AG04450 (cell line): Measurements from ENCODE around the gene ADGRA1. TPM values are rescaled to one million over a fixed set of nuclear protein-coding genes. Genes with fewer than 3 reads are reported as not detected.
"Not testable (repeated sequence)": the region's sequence is repeated elsewhere in the genome, so short reads cannot be mapped to it uniquely, and the experiment has no call there.

Source experiments
- CTCF ChIA-PET: fragments of 300-600, 350-600 bp; formaldehyde crosslinking; extraction: SDS; loops from one replicate; lab custom pipeline; 2022; ENCODE audit warnings: antibody characterized with exemption, inconsistent platforms; lab: Charles Lee
- POLR2A ChIA-PET: fragments of 350-600 bp; formaldehyde crosslinking; extraction: SDS; loops from one replicate; lab custom pipeline; 2021; ENCODE audit warnings: antibody characterized with exemption, inconsistent platforms; lab: Yijun Ruan, JAX
- DNase-seq: peaks from one replicate; pipeline ENCODE4 v3.0.0-alpha.2; 2011; ENCODE audit warnings: low read depth, low spot score
- H3K27ac ChIP-seq: one replicate; pipeline ENCODE4 v1.5.1; 2012; ENCODE audit warnings: low read depth, low read length, control low read depth
- H3K27me3 ChIP-seq: one replicate; pipeline ENCODE4 v1.6.0; 2012; ENCODE audit warnings: low read length; ENCODE audit not compliant: control insufficient read depth, insufficient read depth
- H3K4me3 ChIP-seq: 2 replicates; pipeline ENCODE4 v1.5.1; 2011; ENCODE audit warnings: mild to moderate bottlenecking, low read depth, low read length, control low read depth
- H3K9me3 ChIP-seq: 2 replicates; pipeline ENCODE4 v1.5.1; 2012; ENCODE audit warnings: low read length; ENCODE audit not compliant: control insufficient read depth, insufficient read depth
- CTCF ChIP-seq: IDR thresholded peaks from 2 replicates; pipeline ENCODE4 v1.5.1; 2011; ENCODE audit warnings: low read depth, low read length, control low read depth, inconsistent platforms
- polyA plus RNA-seq: library from polyadenylated mRNA; depleted of rRNA; stranded (reverse); fragments of >200 nt; gene quantifications from 2 replicates; pipeline ENCODE4 v1.2.3, GENCODE V29; 2011

ADGRA1 gene
- polyA plus RNA-seq, 1 experiment: not detected

DNA sequence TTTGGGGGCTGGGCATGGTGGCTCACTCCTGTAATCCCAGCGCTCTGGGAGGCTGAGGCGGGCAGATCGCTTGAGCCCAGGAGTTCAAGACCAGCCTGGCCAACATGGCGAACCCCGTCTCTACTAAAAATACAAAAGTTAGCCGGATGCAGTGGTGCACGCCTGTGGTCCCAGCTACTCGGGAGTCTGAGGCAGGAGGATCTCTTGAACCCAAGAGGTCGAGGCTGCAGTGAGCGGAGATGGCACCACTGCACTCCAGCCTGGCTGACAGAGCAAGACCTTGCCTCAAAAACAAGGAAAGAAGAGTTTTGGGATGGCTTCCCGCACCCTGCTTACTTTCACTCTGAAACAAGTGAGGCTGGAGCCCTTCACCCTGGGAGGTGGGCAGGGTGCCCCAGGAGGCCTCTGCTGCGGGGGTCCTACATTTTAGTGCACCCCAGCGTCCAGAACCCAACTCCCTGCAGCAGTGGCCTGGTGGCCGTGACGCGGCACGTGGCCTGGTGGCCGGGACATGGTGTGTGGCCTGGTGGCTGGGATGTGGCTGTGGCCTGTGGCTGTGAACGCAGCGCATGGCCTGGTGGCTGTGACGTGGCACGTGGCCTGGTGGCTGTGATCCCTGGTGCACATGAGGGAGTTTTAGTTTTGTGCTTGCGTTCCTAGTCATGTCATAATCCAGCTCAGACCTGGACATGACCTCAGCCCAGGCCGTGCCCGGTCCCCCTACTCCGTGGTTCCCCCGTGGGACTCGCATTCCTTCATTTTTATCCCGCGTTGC, 81.6 kb downstream of the ADGRA1 start:
- H3K27me3 ChIP-seq: no peaks in the 10 kb centered on the region
- POLR2A ChIA-PET: no interaction called here
- DNase-seq: no peak
- peaks cover 61% of the 10 kb centered on the region for H3K9me3 ChIP-seq
- no peak overlapping the region for H3K4me3 ChIP-seq
- TF ChIP-seq CTCF: no peak
- CTCF ChIA-PET: no interaction called here
- H3K27ac ChIP-seq: no peak overlapping the region

GRCh38 chr10:133170092-133170491, 82.4 kb downstream of the ADGRA1 start:
- Histone ChIP-seq H3K27ac (no peak overlapping the region), H3K4me3 (no peak overlapping the region), H3K27me3 (no peaks in the 10 kb centered on the region), H3K9me3 (peaks cover 56% of the 10 kb centered on the region)
- CTCF ChIA-PET: no interaction called here
- POLR2A ChIA-PET: no interaction called here
- no peak for DNase-seq
- TF ChIP-seq CTCF: no peak

DNA sequence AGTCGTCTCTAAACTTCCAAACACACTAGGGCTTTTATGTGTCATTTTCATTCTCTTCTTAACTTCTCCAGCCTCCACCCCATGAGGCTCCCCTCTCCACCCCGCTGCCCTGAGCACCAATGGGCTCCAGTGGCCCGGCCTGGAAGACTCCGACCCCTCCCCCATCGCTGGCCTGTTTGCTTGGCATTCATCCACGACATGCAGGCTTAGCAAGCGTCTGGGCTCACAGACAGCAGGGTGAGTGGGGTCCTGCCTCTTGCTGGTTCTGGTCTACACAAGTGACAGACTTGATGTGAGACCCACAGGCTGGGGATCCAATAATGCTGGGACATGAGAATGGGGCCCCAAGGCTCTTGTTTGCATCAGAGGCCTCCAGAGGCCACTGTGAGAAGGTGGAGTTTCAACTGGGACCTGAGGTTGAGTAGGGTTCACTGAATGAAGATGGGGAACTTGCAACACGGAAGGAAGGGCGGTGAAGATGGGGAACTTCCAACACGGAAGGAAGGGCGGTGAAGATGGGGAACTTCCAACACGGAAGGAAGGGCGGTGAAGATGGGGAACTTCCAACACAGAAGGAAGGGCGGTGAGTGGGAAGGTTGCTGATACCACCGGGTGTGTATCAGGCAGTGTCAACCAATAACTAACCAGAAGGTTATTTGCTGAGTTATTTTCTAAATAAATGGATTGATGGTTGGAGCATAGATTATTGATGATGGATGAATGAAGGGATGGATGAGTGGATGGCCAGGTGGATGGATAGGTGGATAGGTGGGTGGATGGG, 86.3 kb downstream of the ADGRA1 start:
- DNase-seq: no peak
- Histone ChIP-seq H3K27ac (no peak overlapping the region), H3K4me3 (no peak overlapping the region), H3K9me3 (peaks cover 49% of the 10 kb centered on the region), H3K27me3 (no peaks in the 10 kb centered on the region)
- TF ChIP-seq CTCF: no peak
- CTCF ChIA-PET: no interaction called here
- POLR2A ChIA-PET: no interaction called here

DNA sequence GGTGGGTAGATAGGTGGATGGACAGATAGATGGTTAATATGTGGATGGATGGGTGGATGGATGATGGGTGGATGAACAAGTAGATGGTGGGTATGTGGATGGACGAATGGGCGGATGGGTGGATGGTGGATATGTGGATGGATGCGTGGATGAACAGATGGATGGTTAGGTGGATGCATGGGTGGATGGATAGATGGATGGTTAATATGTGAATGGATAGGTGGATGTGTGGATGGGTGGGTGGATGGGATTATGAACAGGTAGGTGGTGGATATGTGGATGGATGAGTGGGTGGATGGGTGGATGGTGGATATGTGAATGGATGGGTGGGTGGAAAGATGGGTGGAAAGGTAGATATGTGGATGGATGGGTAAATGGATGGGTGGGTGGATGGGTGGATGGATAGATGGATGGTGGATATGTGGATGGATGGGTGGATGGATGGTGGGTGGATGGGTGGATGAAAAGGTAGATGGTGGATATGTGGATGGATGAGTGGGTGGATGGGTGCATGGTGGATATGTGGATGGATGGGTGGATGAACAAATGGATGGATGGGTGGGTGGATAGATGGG, 87.1 kb downstream of the ADGRA1 start:
- Histone ChIP-seq H3K27me3 (no peaks in the 10 kb centered on the region), H3K4me3 (no peak overlapping the region), H3K27ac (no peak overlapping the region), H3K9me3 (peaks cover 49% of the 10 kb centered on the region)
- DNase-seq: no peak
- CTCF ChIA-PET: no interaction called here
- TF ChIP-seq CTCF: no peak
- POLR2A ChIA-PET: no interaction called here

- DNase-seq, H3K27me3 ChIP-seq, H3K4me3 ChIP-seq, CTCF ChIA-PET, H3K27ac ChIP-seq, POLR2A ChIA-PET: not testable (repeated sequence)
- peaks cover 52% of the 10 kb centered on the region for H3K9me3 ChIP-seq
These were observed 87.9 kb downstream of the ADGRA1 start for GRCh38 chr10:133175624-133176023.
